IMR-90 (cell line): ENCODE data around the gene HDGFL2. TPM values are rescaled to one million over a fixed set of nuclear protein-coding genes. Genes with fewer than 3 reads are reported as not detected.

Source experiments
- ATAC-seq: fragments of 200-7000 bp; cut with Tn5 transposase; 2 replicates; pipeline ENCODE4 v1.9.1; 2020; ENCODE audit warnings: low read depth, mild to moderate bottlenecking, moderate library complexity
- BruUV-seq: library from RNA; stranded (reverse); fragments of 400-500 nt; replicated peaks from 2 replicates; lab custom pipeline; 2021; lab: Mats Ljungman, UMichigan
- CTCF ChIA-PET: fragments of 300-600 bp; formaldehyde crosslinking; extraction: SDS; loops from one replicate; lab custom pipeline; 2021; ENCODE audit warnings: antibody characterized with exemption; lab: Yijun Ruan, JAX
- POLR2A ChIA-PET: fragments of 300-600 bp; sonication (Branson Sonifier 250); formaldehyde crosslinking; loops from one replicate; lab custom pipeline; 2022; ENCODE audit warnings: antibody characterized with exemption; ENCODE audit not compliant: unreplicated experiment; lab: Charles Lee
- DNase-seq: peaks from one replicate; pipeline ENCODE4 v3.0.0; 2013
- H2AFZ ChIP-seq: replicated peaks from 2 replicates; pipeline ENCODE3; 2013; ENCODE audit warnings: low read length, mild to moderate bottlenecking; ENCODE audit not compliant: poor library complexity
- H2AK5ac ChIP-seq: 2 replicates; pipeline ENCODE4 v1.6.1; 2013; ENCODE audit warnings: low read depth, low read length, inconsistent platforms
- H2AK9ac ChIP-seq: replicated peaks from 2 replicates; pipeline ENCODE3; 2013; ENCODE audit warnings: mild to moderate bottlenecking, low read depth, low read length, moderate library complexity; ENCODE audit not compliant: poor library complexity
- H2BK120ac ChIP-seq: 2 replicates; pipeline ENCODE4 v1.6.1; 2013; ENCODE audit warnings: low read depth, low read length, inconsistent platforms
- H2BK15ac ChIP-seq: 3 replicates; pipeline ENCODE4 v1.6.1; 2013; ENCODE audit warnings: low read depth, low read length, inconsistent platforms
- H2BK20ac ChIP-seq: 2 replicates; pipeline ENCODE4 v1.6.1; 2013; ENCODE audit warnings: low read depth, mild to moderate bottlenecking, inconsistent platforms, low read length, moderate library complexity
- H2BK5ac ChIP-seq: 2 replicates; pipeline ENCODE4 v1.6.1; 2013; ENCODE audit warnings: mild to moderate bottlenecking, low read depth, low read length, inconsistent platforms; ENCODE audit not compliant: poor library complexity, severe bottlenecking
- H3K14ac ChIP-seq: replicated peaks from 2 replicates; pipeline ENCODE4 v1.6.1; 2013; ENCODE audit warnings: low read depth, low read length, inconsistent platforms
- H3K18ac ChIP-seq: 2 replicates; pipeline ENCODE4 v1.6.1; 2013; ENCODE audit warnings: low read depth, low read length, control low read depth
- H3K23ac ChIP-seq: 2 replicates; pipeline ENCODE4 v1.6.1; 2013; ENCODE audit warnings: low read depth, low read length, inconsistent platforms
- H3K27ac ChIP-seq: 2 replicates; pipeline ENCODE4 v1.5.1; 2013; ENCODE audit warnings: mild to moderate bottlenecking, control low read depth, low read length; ENCODE audit not compliant: insufficient read depth
- H3K27me3 ChIP-seq: 2 replicates; pipeline ENCODE4 v1.6.1; 2013; ENCODE audit warnings: low read length; ENCODE audit not compliant: control insufficient read depth, insufficient read depth
- H3K36me3 ChIP-seq: 2 replicates; pipeline ENCODE4 v1.6.1; 2013; ENCODE audit warnings: low read length, mixed read lengths; ENCODE audit not compliant: control insufficient read depth, insufficient read depth
- H3K4ac ChIP-seq: 2 replicates; pipeline ENCODE4 v1.6.1; 2013; ENCODE audit warnings: low read depth, low read length, inconsistent platforms
- H3K4me1 ChIP-seq: 2 replicates; pipeline ENCODE4 v1.6.1; 2013; ENCODE audit warnings: low read length, mixed read lengths; ENCODE audit not compliant: control insufficient read depth, insufficient read depth
- H3K4me2 ChIP-seq: 2 replicates; pipeline ENCODE4 v1.6.1; 2013; ENCODE audit warnings: low read depth, mild to moderate bottlenecking, control low read depth, low read length, moderate library complexity
- H3K4me3 ChIP-seq: 2 replicates; pipeline ENCODE4 v1.5.1; 2013; ENCODE audit warnings: low read depth, mild to moderate bottlenecking, control low read depth, low read length, moderate library complexity; ENCODE audit not compliant: insufficient read depth
- H3K56ac ChIP-seq: 2 replicates; pipeline ENCODE4 v1.6.1; 2013; ENCODE audit warnings: low read length, inconsistent platforms; ENCODE audit not compliant: insufficient read depth; ENCODE audit errors: extremely low read depth
- H3K79me1 ChIP-seq, 2 experiments: 2 replicates each; pipeline ENCODE4 v1.6.1; 2013; ENCODE audit warnings: low read length in 2 of 2, inconsistent platforms in 1 of 2, low read depth in 1 of 2
- H3K9ac ChIP-seq: 2 replicates; pipeline ENCODE4 v1.6.1; 2013; ENCODE audit warnings: low read depth, low read length, control low read depth
- H3K9me1 ChIP-seq: 2 replicates; pipeline ENCODE4 v1.6.1; 2013; ENCODE audit warnings: low read length, inconsistent platforms; ENCODE audit not compliant: insufficient read depth
- H3K9me3 ChIP-seq: 2 replicates; pipeline ENCODE4 v1.6.1; 2013; ENCODE audit warnings: low read length; ENCODE audit not compliant: control insufficient read depth, insufficient read depth
- H4K20me1 ChIP-seq: 2 replicates; pipeline ENCODE4 v1.6.1; 2013; ENCODE audit warnings: low read length, inconsistent platforms; ENCODE audit not compliant: insufficient read depth
- H4K5ac ChIP-seq: 2 replicates; pipeline ENCODE4 v1.6.1; 2013; ENCODE audit warnings: mild to moderate bottlenecking, low read depth, low read length, control low read depth
- H4K8ac ChIP-seq, 2 experiments: 2 replicates each; pipeline ENCODE4 v1.6.1; 2013; ENCODE audit warnings: low read depth in 2 of 2, low read length in 2 of 2, control low read depth in 1 of 2, inconsistent platforms in 1 of 2
- H4K91ac ChIP-seq: 2 replicates; pipeline ENCODE4 v1.6.1; 2013; ENCODE audit warnings: low read depth, low read length, inconsistent platforms; ENCODE audit not compliant: insufficient read depth
- BHLHE40 ChIP-seq: fragments of 150-350 bp; IDR thresholded peaks from 2 replicates; pipeline ENCODE4 v1.6.1; 2016; ENCODE audit warnings: mild to moderate bottlenecking, low read depth, low read length
- CEBPB ChIP-seq: IDR thresholded peaks from 2 replicates; pipeline ENCODE4 v1.6.1; 2012; ENCODE audit warnings: low read depth, low read length, improper control_type of control experiment
- CHD1 ChIP-seq: IDR thresholded peaks from 2 replicates; pipeline ENCODE4 v1.6.1; 2012; ENCODE audit warnings: low read depth, low read length, improper control_type of control experiment
- ELK1 ChIP-seq: fragments of 150-350 bp; IDR thresholded peaks from 2 replicates; pipeline ENCODE4 v1.6.1; 2016; ENCODE audit warnings: low read depth, mild to moderate bottlenecking, low read length, moderate library complexity, borderline replicate concordance
- FOS ChIP-seq: fragments of 150-350 bp; IDR thresholded peaks from 2 replicates; pipeline ENCODE4 v1.6.1; 2016; ENCODE audit warnings: low read depth, low read length
- MAFK ChIP-seq: IDR thresholded peaks from 2 replicates; pipeline ENCODE4 v1.6.1; 2012; ENCODE audit warnings: low read depth, low read length, improper control_type of control experiment
- MAZ ChIP-seq: IDR thresholded peaks from 2 replicates; pipeline ENCODE4 v1.6.1; 2012; ENCODE audit warnings: low read depth, mild to moderate bottlenecking, low read length, improper control_type of control experiment, moderate library complexity, borderline replicate concordance
- MXI1 ChIP-seq: IDR thresholded peaks from 2 replicates; pipeline ENCODE4 v1.6.1; 2012; ENCODE audit warnings: low read depth, mild to moderate bottlenecking, low read length, moderate library complexity, borderline replicate concordance
- NFE2L2 ChIP-seq: fragments of 150-350 bp; IDR thresholded peaks from 2 replicates; pipeline ENCODE4 v1.6.1; 2016; ENCODE audit warnings: low read depth, mild to moderate bottlenecking, low read length
- RAD21 ChIP-seq: IDR thresholded peaks from 2 replicates; pipeline ENCODE4 v1.6.1; 2012; ENCODE audit warnings: low read length, improper control_type of control experiment
- RCOR1 ChIP-seq: IDR thresholded peaks from 2 replicates; pipeline ENCODE4 v1.6.1; 2012; ENCODE audit warnings: mild to moderate bottlenecking, low read length, improper control_type of control experiment; ENCODE audit not compliant: insufficient replicate concordance
- RFX5 ChIP-seq: IDR thresholded peaks from 2 replicates; pipeline ENCODE4 v1.8.0; 2012; ENCODE audit warnings: low read depth, mild to moderate bottlenecking, low read length, moderate library complexity
- SMC3 ChIP-seq: fragments of 150-350 bp; IDR thresholded peaks from 2 replicates; pipeline ENCODE4 v1.6.1; 2016; ENCODE audit warnings: low read depth, mild to moderate bottlenecking, antibody characterized with exemption, low read length, moderate library complexity
- USF2 ChIP-seq: fragments of 150-350 bp; IDR thresholded peaks from 2 replicates; pipeline ENCODE4 v1.6.1; 2017; ENCODE audit warnings: mild to moderate bottlenecking, antibody characterized with exemption, low read length, low read depth
- WGBS, 2 experiments: methylation state at CpG; one replicate each; pipeline versions ENCODE4 v1.1.5 to v1.1.7; 2013; ENCODE audit warnings: missing lambda C conversion rate in 2 of 2; ENCODE audit not compliant: insufficient read length in 1 of 2; ENCODE audit errors: extremely low coverage in 2 of 2; 5-methylcytosine and 5-hydroxymethylcytosine counted together
- dilution Hi-C: fragments of 300-500 bp; cut with HindIII; formaldehyde crosslinking; loops from one replicate; pipeline ENCODE4 v1.14.3; 2018; ENCODE audit warnings: low sequenced_read_pairs; ENCODE audit not compliant: unreplicated experiment
- in situ Hi-C: fragments of 300-500 bp; cut with MboI; formaldehyde crosslinking; loops from 3 replicates; pipeline ENCODE4 v1.14.3; 2019; ENCODE audit warnings: low sequenced_read_pairs, inconsistent platforms, mixed read lengths
- intact Hi-C: fragments of 100-400 bp; cut with micrococcal nuclease; formaldehyde crosslinking; loops from 2 replicates; pipeline ENCODE4 v1.10.0; 2022
- polyA plus RNA-seq, 3 experiments: library from polyadenylated mRNA; depleted of rRNA; stranded (reverse); fragments of >200 nt; gene quantifications; 2 replicates each; pipeline ENCODE4 v1.2.3, GENCODE V29; 2012; ENCODE audit warnings: low replicate concordance in 1 of 3
- total RNA-seq: library from RNA; depleted of rRNA; stranded (reverse); fragments of >200 nt; gene quantifications from 2 replicates; pipeline ENCODE4 v1.2.3, GENCODE V29; 2012

The HDGFL2 gene
- total and polyA plus RNA-seq, 2 of the 4 experiments (the other 2 are of a cell fraction), result 35.8 to 48.5 TPM

DNA sequence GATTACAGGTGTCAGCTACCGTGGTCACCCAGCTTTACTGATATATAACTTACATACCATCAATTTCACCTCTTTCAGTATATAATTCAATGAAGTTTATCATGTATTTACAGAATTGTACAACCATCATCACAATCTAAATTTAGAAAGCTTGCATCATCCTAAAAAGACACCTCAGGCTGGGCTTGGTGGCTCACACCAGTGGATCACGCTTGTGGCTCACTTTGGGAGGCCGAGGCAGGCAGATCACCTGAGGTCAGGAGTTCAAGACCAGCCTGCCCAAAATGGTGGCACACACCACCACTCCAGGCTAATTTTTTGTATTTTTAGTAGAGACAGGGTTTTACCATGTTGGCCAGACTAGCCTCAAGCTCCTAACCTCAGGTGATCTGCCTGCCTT, 4.3 kb upstream of the HDGFL2 start (continued):
- no peak for TF ChIP-seq CHD1

- Histone ChIP-seq H3K4me2 (peak overlapping the region; percentile 74), H3K14ac (peak overlapping the region; percentile 66), H3K27me3 (no peaks in the 10 kb centered on the region), H2AK9ac (peak overlapping the region; percentile 57), H3K4ac (peak overlapping the region; percentile 64), H3K4me3 (peak overlapping the region; percentile 49), H2AK5ac (peak overlapping the region; percentile 41), H3K4me1 (peaks cover 4% of the 10 kb centered on the region), H3K18ac (no peak overlapping the region), H3K36me3 (peaks cover 7% of the 10 kb centered on the region; the same call in 1 of the 2 replicates), H3K27ac (peak overlapping the region; percentile 74), H2BK20ac (no peak overlapping the region), H4K8ac (peak overlapping the region; percentile 63 to 93), H2BK120ac (peak overlapping the region; percentile 25), H4K91ac (peak overlapping the region; percentile 29), H3K9me1 (0 out of 2 replicates have a peak, but pooled peaks cover 2% of the 10 kb centered on the region), H3K9me3 (no peaks in the 10 kb centered on the region), H3K56ac (0 out of 2 replicates have a peak overlapping the region, but pooled peaks have one; percentile 42), H4K20me1 (peaks cover 18% of the 10 kb centered on the region), H2BK15ac (no peak overlapping the region), H4K5ac (peak overlapping the region; percentile 76), H2AFZ (peak overlapping the region; percentile 92), H2BK5ac (peak overlapping the region; percentile 78), H3K79me1 (peaks cover 0 to 27% of the 10 kb centered on the region in 2 experiments; a peak in 3 of 4 replicates), H3K9ac (peak overlapping the region; percentile 71), H3K23ac (peak overlapping the region; percentile 57)
- BruUV-seq, result no TSS peak
- CTCF ChIA-PET, result no interaction called here
- in situ Hi-C loops, result no loop called here
- dilution Hi-C loops, result no loop called here
- ATAC-seq (peak; percentile 90), DNase-seq (peak; percentile 100)
- 3% methylated on average over 8 of the region's 33 CpGs; no CpG with 5 or more reads in 1 of the 2 experiments for WGBS, 2 experiments
- intact Hi-C loops, result loop anchor here (5.0 kb wide), 1 partner anchor 166 kb away; the partner anchor contains the start of gene TNFAIP8L1
- POLR2A ChIA-PET, result interaction anchor here (0.5 kb wide), 3 partner anchors 10 to 898 kb away, joined by 3 to 5 read pairs (median 3); no protein-coding TSS in a partner anchor
- no peak for TF ChIP-seq RAD21
- no peak for TF ChIP-seq RCOR1
- TF ChIP-seq FOS, result peak; percentile 83
- TF ChIP-seq CEBPB, result no peak
- no peak for TF ChIP-seq RFX5
- no peak for TF ChIP-seq MAFK
- peak; percentile 100 for TF ChIP-seq USF2
- TF ChIP-seq MAZ, result no peak
- TF ChIP-seq MXI1, result no peak
- TF ChIP-seq NFE2L2, result no peak
- TF ChIP-seq CHD1, result no peak
- no peak for TF ChIP-seq ELK1
- TF ChIP-seq SMC3, result no peak
- peak; percentile 85 for TF ChIP-seq BHLHE40
Observed at GRCh38 chr19:4471403-4472173, 509 bp upstream of the HDGFL2 start.
